B cell (primary cell): ENCODE results near the gene SYT17. TPM values are rescaled to one million over a fixed set of nuclear protein-coding genes. Genes with fewer than 3 reads are reported as not detected.

Source experiments
- ATAC-seq: fragments of 200-7000 bp; cut with Tn5 transposase; one replicate; pipeline ENCODE4 v1.10.0; 2021; ENCODE audit warnings: low read depth, mild to moderate bottlenecking, moderate number of reproducible peaks, moderate library complexity
- CTCF ChIA-PET: fragments of 350-600 bp; sonication (Branson Sonifier 250); formaldehyde crosslinking; loops from one replicate; lab custom pipeline; 2021; ENCODE audit warnings: antibody characterized with exemption, inconsistent platforms; lab: Charles Lee
- POLR2A ChIA-PET: fragments of 350-600 bp; sonication (Branson Sonifier 250); formaldehyde crosslinking; loops from one replicate; lab custom pipeline; 2021; ENCODE audit warnings: antibody characterized with exemption; lab: Charles Lee
- DNase-seq: peaks from one replicate; pipeline ENCODE4 v3.0.0; 2013
- H2AFZ ChIP-seq: 2 replicates; pipeline ENCODE4 v1.6.1; 2012; ENCODE audit warnings: mild to moderate bottlenecking, low read depth, low read length; ENCODE audit not compliant: insufficient read depth, poor library complexity, severe bottlenecking
- H3K27ac ChIP-seq, 2 donors: 1 replicate in 1 of 2; 2 replicates in 1 of 2; pipeline ENCODE4 v1.5.1; 2012 to 2013; ENCODE audit warnings: low read length in 2 of 2, mild to moderate bottlenecking in 2 of 2, moderate library complexity in 1 of 2
- H3K27me3 ChIP-seq, 4 experiments: fragments of 200-600 bp in 1 of 4; sonication (generic) in 1 of 4; replicated peaks in 1 of 4; 1 replicate in 2 of 4; 2 replicates in 2 of 4; pipeline versions ENCODE4 v1.6.1 to v1.7.0; 2013 to 2016; ENCODE audit warnings: low read length in 3 of 4, mild to moderate bottlenecking in 2 of 4, mixed read lengths in 1 of 4, moderate library complexity in 1 of 4; ENCODE audit not compliant: insufficient read depth in 4 of 4, control insufficient read depth in 3 of 4; ENCODE audit errors: control extremely low read depth in 1 of 4
- H3K36me3 ChIP-seq, 2 experiments: replicated peaks in 1 of 2; 1 replicate in 1 of 2; 2 replicates in 1 of 2; pipeline versions ENCODE4 v1.6.1 to v1.7.1; 2013; ENCODE audit warnings: low read length in 1 of 2; ENCODE audit not compliant: insufficient read depth in 2 of 2, control insufficient read depth in 1 of 2; ENCODE audit errors: control extremely low read depth in 1 of 2, extremely low read depth in 1 of 2
- H3K4me1 ChIP-seq, 2 donors: fragments of 200-600 bp in 1 of 2; sonication (generic) in 1 of 2; 1 replicate in 1 of 2; 2 replicates in 1 of 2; pipeline versions ENCODE4 v1.5.1 to v1.6.1; 2013 to 2017; ENCODE audit warnings: low read length in 2 of 2; ENCODE audit not compliant: control insufficient read depth in 2 of 2, insufficient read depth in 2 of 2
- H3K4me2 ChIP-seq: replicated peaks from 2 replicates; pipeline ENCODE3; 2012; ENCODE audit warnings: mild to moderate bottlenecking, low read depth, low read length; ENCODE audit not compliant: poor library complexity, severe bottlenecking
- H3K4me3 ChIP-seq, 5 experiments: fragments of 200-600 bp in 1 of 5; sonication (generic) in 1 of 5; 1 replicate in 3 of 5; 2 replicates in 2 of 5; pipeline versions ENCODE4 v1.5.1 to v1.7.0; 2011 to 2016; ENCODE audit warnings: low read length in 4 of 5, mild to moderate bottlenecking in 4 of 5, low read depth in 2 of 5, control low read depth in 1 of 5, moderate library complexity in 1 of 5; ENCODE audit not compliant: insufficient read depth in 1 of 5; ENCODE audit errors: control extremely low read depth in 1 of 5, extremely low read depth in 1 of 5
- H3K79me2 ChIP-seq: fragments of 200-600 bp; sonication (generic); one replicate; pipeline ENCODE4 v1.6.0; 2016; ENCODE audit warnings: low read length; ENCODE audit not compliant: control insufficient read depth, insufficient read depth
- H3K9ac ChIP-seq: fragments of 200-600 bp; sonication (generic); 2 replicates; pipeline ENCODE4 v1.6.1; 2017; ENCODE audit warnings: mild to moderate bottlenecking, low read length, moderate library complexity
- H3K9me3 ChIP-seq, 3 donors: one replicate each; pipeline versions ENCODE4 v1.6.1 to v1.7.1; 2013; ENCODE audit warnings: low read length in 2 of 3; ENCODE audit not compliant: control insufficient read depth in 2 of 3, insufficient read depth in 1 of 3; ENCODE audit errors: control extremely low read depth in 1 of 3
- H4K20me1 ChIP-seq: 2 replicates; pipeline ENCODE4 v1.6.0; 2012; ENCODE audit warnings: mild to moderate bottlenecking, low read length; ENCODE audit not compliant: insufficient read depth, control insufficient read depth, poor library complexity, severe bottlenecking
- H3K27ac Mint-ChIP-seq: one replicate; pipeline ENCODE4 v1.8.0; 2021; ENCODE audit warnings: mixed read lengths
- H3K27me3 Mint-ChIP-seq: one replicate; pipeline ENCODE4 v1.8.0; 2021; ENCODE audit warnings: mixed read lengths
- H3K4me1 Mint-ChIP-seq: one replicate; pipeline ENCODE4 v1.8.0; 2021; ENCODE audit warnings: mixed read lengths
- H3K4me3 Mint-ChIP-seq: one replicate; pipeline ENCODE4 v1.8.0; 2021; ENCODE audit warnings: mixed read lengths
- H3K9me3 Mint-ChIP-seq: one replicate; pipeline ENCODE4 v1.8.0; 2022; ENCODE audit warnings: mixed read lengths; ENCODE audit not compliant: insufficient read depth
- CTCF ChIP-seq: fragments of 200-600 bp; IDR thresholded peaks from one replicate; pipeline ENCODE4 v1.8.0; 2022; ENCODE audit warnings: antibody characterized with exemption, mild to moderate bottlenecking
- EZH2 ChIP-seq: IDR thresholded peaks from 2 replicates; pipeline ENCODE4 v1.6.1; 2012; ENCODE audit warnings: borderline replicate concordance, low read depth, mild to moderate bottlenecking, moderate library complexity, low read length; ENCODE audit not compliant: insufficient read depth, poor library complexity, severe bottlenecking
- WGBS: methylation state at CpG from one replicate; pipeline ENCODE4 v1.1.5; 2013; ENCODE audit warnings: missing lambda C conversion rate; ENCODE audit not compliant: insufficient coverage; 5-methylcytosine and 5-hydroxymethylcytosine counted together
- intact Hi-C: fragments of 100-400 bp; cut with micrococcal nuclease; formaldehyde crosslinking; loops from one replicate; pipeline ENCODE4 v1.10.0; 2022
- polyA plus RNA-seq: library from polyadenylated mRNA; depleted of rRNA; stranded (reverse); fragments of >200 nt; gene quantifications from 2 replicates; pipeline ENCODE4 v1.2.3, GENCODE V29; 2012
- total RNA-seq, 2 donors: library from RNA; stranded (reverse); fragments of 120-200 nt in 1 of 2; gene quantifications; 1 replicate in 1 of 2; 2 replicates in 1 of 2; pipeline versions ENCODE4 v1.2.3 to v1.2.4, GENCODE V29; 2013 to 2022

The SYT17 gene
- total and polyA plus RNA-seq, 2 donors (not counting 1 experiment from before 2014, with no cell fraction given) = 24.9 to 27.7 TPM

- Mint-ChIP-seq H3K4me3 (no peak overlapping the region), H3K9me3 (peaks cover 2% of the 10 kb centered on the region), H3K27ac (no peak overlapping the region), H3K27me3 (no peaks in the 10 kb centered on the region), H3K4me1 (no peaks in the 10 kb centered on the region)
- no peak overlapping the region for H3K4me2 ChIP-seq
- peaks cover 0 to 46% (median 23%) of the 10 kb centered on the region in 3 donors for H3K9me3 ChIP-seq
- DNase-seq (no peak), ATAC-seq (no peak)
- no peaks in the 10 kb centered on the region for H4K20me1 ChIP-seq
- POLR2A ChIA-PET = no interaction called here
- no peak overlapping the region for H3K27ac ChIP-seq
- intact Hi-C loops = no loop called here
- no peak overlapping the region for H2AFZ ChIP-seq
- H3K9ac ChIP-seq = no peak overlapping the region
- no peaks in the 10 kb centered on the region for H3K79me2 ChIP-seq
- peaks cover 0 to 22% of the 10 kb centered on the region in 2 experiments for H3K36me3 ChIP-seq
- CTCF ChIA-PET = no interaction called here
- TF ChIP-seq CTCF (no peak), EZH2 (no peak)
- no peak overlapping the region for H3K4me3 ChIP-seq
- H3K4me1 ChIP-seq = no peaks in the 10 kb centered on the region
- H3K27me3 ChIP-seq = no peaks in the 10 kb centered on the region
- WGBS = 90% methylated on average over 6 of the region's 7 CpGs
Observed at GRCh38 chr16:19240494-19240893, 72.5 kb downstream of the SYT17 start.

GRCh38 chr16:19241512-19241911, 73.5 kb downstream of the SYT17 start:
- no peaks in the 10 kb centered on the region for H3K27me3 Mint-ChIP-seq
- 97% methylated on average over 10 of the region's 11 CpGs for WGBS
- no peak overlapping the region for H3K4me3 Mint-ChIP-seq
- H3K9me3 ChIP-seq = peaks cover 0 to 39% (median 14%) of the 10 kb centered on the region in 3 donors
- peaks cover 0 to 17% of the 10 kb centered on the region in 2 experiments for H3K36me3 ChIP-seq
- no peak overlapping the region for H3K4me3 ChIP-seq
- H3K27me3 ChIP-seq = no peaks in the 10 kb centered on the region
- no peaks in the 10 kb centered on the region for H4K20me1 ChIP-seq
- no peaks in the 10 kb centered on the region for H3K9me3 Mint-ChIP-seq
- no peak overlapping the region for H3K27ac ChIP-seq
- ATAC-seq = no peak
- intact Hi-C loops = no loop called here
- ChIA-PET POLR2A (no interaction called here), CTCF (interaction anchor here (0.5 kb wide), 1 partner anchor 163 kb away, joined by 3 read pairs; no protein-coding TSS in a partner anchor)
- no peak for DNase-seq
- no peak overlapping the region for H3K27ac Mint-ChIP-seq
- no peak overlapping the region for H3K9ac ChIP-seq
- no peak overlapping the region for H2AFZ ChIP-seq
- H3K4me1 Mint-ChIP-seq = no peaks in the 10 kb centered on the region
- TF ChIP-seq EZH2 = no peak
- H3K4me2 ChIP-seq = no peak overlapping the region
- H3K4me1 ChIP-seq = no peaks in the 10 kb centered on the region
- H3K79me2 ChIP-seq = no peaks in the 10 kb centered on the region
